NCI-H748 (cell line): Measurements from ENCODE around the gene SCN8A.
A peak's percentile ranks its signal among the peaks of the same experiment; 100 is the strongest.
"Not testable (repeated sequence)": the region's sequence is repeated elsewhere in the genome, so short reads cannot be mapped to it uniquely, and the experiment has no call there.

Experiments used
- DNase-seq: peaks from one replicate; lab custom pipeline; 2025; ENCODE audit not compliant: unreplicated experiment; lab: John Stamatoyannopoulos, UW

The SCN8A gene

DNA sequence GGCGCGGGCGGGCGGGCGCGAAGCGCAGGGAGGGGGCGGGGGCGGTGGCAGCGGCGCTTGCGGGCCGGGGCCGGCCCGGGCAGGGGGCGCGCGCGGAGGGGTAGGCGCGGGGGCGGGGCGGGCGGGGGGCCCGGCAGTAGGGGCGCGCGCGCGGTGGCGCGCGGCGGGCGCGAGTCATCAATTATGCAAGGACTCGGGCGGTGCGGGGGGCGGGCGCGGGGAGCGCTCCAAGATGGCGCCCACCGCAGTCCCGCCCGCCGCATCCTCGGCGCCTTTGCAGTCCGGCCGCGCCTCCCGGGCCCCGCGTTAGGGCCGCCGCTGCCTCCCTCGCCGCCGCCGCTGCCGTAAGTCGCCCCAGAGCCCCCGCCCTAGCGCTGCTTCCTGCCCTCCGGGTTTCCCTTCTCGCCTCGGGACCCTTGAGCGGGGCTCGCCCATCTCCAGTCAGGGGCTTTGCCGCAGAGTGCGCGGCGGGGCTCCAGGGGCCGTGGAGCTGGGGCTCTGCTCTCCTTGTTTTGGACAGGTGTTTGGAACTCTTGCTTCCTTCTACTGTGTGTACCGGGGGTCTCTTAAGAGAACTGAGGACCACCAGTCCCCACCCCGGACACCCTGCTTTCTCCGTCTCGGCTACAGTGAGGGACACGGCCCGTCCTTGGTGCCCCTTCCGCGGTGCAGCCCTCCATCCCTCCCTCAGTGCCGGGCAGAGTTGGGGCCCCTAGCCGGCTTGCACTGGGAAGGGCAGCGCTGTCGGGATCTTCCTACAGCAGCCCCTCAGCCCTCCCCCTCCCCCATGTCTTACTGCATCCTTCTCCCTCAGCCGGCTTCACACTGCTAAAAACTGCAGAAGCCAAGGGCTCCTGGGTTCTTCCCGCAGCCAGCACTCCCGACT, at the start of gene SCN8A:
SCN8A (plus strand) TSS at position 218 of the 886 bp plus-strand sequence. CDS start 71,585 bp downstream, outside the sequence.
- peak; percentile 92 for DNase-seq

DNA sequence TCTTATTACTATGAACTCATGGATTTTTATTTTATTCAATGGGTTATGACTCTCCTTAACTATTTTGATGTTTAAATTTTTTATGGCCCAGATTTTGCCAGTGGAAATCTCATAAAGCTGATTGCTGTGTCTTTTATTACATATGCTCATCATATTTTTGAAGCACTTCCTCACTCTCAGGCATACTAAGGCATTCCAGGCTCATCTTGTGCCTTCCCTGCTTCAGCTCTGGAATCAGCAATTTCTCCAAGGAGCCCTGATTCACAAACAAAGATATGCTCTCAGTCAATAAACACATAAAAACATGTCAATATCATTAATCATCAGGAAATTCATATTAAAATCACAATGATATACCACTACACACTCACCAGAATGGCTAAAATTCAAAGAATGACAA, 44.9 kb upstream of the SCN8A start:
- no peak for DNase-seq

DNA sequence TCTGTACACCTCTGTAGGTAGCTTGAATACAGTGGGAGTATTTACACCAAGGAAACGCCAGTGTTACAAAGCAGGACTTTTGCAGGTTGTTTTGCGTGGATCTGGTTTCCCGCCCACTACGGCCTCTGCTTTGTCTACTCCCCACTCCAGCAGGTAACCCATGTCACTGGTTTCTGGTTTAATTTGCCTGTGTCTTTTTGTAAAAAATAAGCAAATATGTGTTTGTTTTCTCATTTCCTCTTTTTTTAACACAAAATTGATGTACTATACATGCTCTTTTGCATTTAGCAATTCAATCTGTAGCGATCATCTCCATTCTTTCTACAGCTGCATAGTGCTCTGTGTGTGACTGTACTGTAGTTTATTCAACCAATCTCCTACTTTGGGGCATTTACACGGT, 43.4 kb upstream of the SCN8A start:
- peak; percentile 43 for DNase-seq

DNA sequence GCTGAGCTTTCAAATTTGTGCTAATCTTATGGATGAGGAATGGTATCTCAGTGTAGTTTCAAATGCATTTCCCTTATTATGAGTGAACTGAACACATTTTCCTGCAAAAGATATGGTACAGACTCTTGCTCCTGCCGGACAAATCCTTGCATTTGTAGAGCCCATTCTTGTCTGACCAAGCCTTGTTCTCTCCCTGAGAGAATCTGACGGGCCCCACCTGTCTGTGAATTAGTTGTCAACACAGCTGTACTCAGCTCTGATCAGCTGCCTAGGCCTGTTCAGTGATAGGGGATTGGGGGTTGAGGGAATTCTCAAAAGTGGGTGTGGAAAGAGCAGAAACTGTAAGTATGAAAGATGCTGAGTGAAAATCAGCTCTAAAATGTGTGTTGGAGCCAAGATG, 42.8 kb upstream of the SCN8A start:
- DNase-seq, result peak; percentile 90

DNA sequence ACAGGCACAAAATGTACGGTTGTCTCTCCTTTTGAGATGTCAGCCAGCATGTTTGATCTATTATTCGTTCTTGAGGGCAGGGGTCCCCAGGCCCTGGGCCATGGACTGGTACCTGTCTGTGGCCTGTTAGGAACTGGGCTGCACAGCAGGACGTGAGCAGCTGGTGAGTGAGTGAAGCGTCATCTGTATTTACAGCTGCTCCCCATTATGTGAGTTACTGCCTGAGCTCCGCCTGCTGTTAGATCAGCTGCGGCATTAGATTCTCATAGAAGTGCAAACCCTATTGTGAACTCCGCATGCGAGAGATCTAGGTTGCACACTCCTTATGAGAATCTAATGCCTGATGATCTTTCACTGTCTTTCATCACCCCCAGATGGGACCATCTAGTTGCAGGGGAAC, 41.4 kb upstream of the SCN8A start:
- peak; percentile 98 for DNase-seq

DNA sequence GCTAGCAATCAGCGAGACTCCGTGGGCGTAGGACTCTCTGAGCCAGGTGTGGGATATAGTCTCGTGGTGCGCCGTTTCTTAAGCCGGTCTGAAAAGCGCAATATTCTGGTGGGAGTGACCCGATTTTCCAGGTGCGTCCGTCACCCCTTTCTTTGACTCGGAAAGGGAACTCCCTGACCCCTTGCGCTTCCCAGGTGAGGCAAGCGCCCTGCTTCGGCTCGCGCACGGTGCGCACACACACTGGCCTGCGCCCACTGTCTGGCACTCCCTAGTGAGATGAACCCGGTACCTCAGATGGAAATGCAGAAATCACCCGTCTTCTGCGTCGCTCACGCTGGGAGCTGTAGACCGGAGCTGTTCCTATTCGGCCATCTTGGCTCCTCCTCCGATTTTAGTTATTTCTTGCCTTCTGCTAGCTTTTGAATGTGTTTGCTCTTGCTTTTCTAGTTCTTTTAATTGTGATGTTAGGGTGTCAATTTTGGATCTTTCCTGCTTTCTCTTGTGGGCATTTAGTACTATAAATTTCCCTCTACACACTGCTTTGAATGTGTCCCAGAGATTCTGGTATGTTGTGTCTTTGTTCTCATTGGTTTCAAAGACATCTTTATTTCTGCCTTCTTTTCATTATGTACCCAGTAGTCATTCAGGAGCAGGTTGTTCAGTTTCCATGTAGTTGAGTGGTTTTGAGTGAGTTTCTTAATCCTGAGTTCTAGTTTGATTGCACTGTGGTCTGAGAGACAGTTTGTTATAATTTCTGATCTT, 22.6 kb upstream of the SCN8A start:
- DNase-seq, result not testable (repeated sequence)

DNA sequence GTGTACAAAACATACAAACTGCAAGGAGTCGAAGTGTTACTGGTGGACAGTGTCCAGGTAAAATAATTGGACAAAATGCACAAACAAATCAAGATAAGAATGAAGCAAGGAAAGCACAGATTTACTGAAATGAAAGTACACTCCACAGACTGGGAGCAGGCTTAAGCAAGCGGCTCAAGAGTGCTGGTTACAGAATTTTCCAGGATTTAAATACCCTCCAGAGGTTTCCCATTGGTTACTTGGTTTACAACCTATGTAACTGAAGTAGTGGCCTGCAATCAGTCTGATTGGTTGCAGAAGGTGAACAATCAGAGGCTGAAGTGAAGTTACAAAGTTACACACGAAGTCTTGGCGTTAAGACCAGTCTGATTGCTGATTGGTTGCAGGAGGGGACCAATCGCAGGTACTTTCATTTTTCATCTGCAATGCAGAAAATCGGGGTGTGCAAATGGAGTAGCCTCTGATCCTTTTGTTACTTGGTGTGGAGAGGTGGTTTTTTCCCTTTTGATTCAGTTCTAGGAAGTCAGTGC, 11.6 kb upstream of the SCN8A start:
- DNase-seq, result no peak

DNA sequence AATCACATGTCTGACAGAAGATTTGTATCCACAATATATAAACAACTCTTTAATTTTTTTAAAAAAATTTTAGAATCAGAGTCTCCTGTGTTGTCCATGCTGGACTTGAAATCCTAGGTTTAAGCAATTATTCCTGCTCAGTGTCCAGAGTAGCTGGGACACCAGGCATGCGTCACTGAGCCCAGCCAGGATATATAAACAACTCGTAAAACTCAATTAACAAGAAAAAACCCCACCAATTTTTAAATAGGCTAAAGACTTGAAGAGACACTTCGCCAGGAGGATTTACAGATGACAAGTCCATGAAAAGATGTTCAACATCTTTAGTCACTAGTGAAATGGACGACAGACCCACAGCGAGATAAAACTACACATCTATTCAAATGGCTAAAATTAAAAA, 2.0 kb upstream of the SCN8A start:
- no peak for DNase-seq

DNA sequence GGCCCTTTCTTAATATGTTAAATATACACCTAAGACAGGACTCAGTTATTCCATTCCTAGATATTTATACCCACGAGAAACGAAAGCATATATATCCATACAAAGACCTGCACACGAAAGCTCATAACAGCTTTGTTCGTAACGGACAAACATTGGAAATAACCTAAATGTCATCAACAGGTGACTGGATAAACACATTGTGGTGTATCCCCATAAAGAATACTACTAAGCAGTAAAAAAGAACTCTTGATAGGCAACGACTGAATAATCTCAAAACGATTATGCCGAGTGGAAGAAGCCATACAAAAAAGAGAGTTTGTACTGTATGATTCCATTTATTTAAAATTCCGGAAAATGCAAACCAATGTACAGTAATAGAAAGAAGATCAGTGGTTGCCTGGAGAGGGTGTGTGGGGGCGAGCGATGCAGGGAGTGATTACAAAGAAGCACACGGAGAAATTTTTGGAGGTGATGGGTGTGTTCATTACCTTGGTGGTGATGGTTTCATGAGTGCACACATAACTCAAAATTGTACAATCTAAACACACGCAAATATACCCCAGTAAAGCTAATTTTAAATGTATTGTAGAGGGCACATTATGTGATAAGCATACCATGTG, 1.4 kb upstream of the SCN8A start:
- no peak for DNase-seq

DNA sequence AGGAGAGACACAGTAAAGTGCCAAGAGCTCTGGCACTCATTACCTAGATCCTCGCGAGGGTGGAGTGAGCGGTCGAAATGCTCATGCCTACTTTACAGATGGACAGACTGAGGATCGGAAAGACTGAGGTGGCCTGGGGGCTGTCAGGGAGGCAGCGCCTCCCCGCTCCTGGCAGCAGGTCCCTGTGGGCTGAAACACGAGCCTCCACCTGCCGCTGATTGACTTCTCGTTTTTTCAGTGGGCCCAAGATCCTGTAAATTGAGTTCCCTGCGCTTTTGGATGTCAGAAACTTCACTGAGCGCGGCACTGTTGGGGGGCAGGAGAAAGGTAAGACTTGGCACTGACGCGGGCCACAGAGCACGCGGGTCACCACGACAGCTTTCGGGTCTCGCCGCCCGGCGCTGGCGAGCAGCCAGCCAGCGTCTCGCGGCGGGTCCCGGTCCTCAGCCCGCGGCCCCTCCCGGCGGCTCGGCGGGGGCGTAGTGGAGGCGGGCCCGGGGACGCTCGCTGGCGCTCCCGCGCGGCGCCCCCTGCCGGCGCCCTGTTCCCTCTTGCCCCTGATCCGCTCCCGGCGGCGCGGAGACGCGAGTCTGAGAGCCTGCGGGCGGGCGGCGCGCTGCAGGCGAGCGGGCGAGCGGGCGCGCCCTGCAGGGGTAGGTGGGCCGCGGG, 552 bp upstream of the SCN8A start:
- peak; percentile 93 for DNase-seq

DNA sequence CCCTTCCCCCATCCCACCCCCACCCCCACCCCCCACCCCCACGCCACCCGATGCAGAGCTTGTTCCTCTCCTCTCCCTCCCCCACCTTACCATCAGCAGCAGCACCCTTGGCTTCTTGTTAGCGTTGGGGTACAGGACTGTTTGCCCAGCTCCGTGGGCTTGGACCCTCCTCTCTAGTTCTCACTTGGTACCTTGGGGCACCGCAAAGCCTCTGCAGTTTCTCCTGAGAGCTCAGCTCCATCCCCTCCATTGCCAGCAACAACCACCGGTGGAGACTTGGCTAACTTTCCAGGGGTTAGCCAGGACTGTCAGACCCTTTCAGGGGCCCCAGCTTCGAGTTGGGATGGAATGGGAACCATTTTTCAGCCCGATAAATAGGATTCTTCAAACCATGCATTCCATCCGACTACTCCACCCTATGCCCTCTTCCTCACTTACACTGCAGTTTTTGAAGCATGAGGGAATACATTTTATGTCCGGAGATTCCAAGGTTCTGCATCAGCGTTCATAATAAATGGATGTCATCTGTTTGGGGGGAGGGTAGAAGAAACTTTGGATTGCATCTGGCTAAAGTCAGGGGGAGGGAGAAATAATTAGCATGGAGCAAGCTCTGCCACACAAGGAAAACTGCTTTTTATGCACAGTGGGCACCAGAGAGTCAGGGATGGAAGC, 1.1 kb downstream of the SCN8A start:
- peak; percentile 26 for DNase-seq

DNA sequence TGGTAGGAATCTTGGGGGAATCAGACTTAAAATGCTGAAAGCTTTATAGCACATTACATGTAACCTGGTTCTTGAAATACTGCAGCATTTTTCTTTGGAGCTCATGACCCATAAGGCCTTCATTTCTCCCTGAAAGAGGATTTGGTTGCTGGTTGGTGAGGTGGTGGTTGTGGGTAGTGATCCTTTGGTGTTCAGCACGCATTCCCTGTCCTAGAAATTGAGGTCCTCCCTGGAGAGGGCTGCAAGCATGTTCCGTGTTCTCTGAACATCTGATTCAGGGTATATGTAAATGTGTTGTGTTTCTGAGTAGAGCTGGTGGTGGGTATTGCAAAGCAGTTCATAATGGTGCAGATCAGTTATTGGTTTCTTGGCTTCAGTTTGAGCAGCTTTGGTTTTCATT, 2.0 kb downstream of the SCN8A start:
- no peak for DNase-seq

DNA sequence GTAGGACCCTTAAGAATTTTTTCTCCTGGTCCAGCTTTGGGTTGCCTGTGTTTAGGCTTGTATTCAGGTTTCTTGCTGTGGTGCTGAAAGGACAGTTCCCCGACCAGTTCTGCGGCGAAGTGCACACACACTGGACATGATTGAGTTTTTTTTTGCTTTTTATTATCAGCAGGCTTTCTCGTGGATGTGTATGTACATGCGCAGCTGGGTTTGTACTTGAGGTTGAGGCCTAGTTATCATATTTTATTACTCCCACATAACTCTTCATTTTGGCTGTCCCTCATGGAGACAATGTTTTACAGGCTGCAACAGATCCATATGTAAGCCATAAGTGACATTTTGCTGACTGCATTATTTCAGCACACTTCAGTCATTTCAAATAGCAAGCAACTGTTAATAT, 2.5 kb downstream of the SCN8A start:
- no peak for DNase-seq

DNA sequence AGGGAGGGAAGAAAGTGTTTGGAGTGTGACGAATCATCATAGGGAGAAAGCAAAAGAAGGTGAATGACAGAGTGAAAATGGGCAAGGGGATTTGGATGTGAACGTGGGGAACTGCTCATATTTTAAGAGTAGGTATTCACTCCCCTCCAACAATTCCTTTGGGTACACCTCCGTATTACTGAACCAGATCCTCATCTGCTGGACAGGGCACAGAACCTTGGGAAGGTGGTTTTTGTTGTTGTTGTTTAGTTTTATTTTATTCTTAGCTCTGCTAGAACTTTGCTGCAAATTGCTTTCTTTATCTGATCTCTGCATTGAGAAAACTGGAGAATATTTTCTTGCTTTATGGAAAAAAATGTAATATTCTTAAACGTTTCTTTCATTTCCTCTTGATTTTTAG, 7.1 kb downstream of the SCN8A start:
- DNase-seq, result no peak

DNA sequence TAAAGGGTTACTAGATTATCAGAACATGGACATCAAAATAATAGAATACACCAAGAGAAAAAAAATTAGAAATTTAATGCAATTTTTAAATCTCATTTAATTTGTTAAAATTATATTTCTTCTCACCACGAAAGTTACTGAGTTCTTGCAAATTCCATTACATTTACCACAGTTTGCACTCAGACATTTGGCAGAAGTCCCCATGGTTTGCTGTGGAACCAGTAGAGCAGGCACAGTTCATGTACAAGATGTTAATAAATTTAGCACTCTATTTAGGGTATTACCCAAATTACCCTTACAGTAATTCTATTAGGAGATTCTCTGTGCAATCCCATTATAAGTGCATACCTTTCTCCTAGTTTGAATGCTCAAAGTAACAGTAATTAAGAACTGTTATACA, 9.7 kb downstream of the SCN8A start:
- DNase-seq, result no peak

DNA sequence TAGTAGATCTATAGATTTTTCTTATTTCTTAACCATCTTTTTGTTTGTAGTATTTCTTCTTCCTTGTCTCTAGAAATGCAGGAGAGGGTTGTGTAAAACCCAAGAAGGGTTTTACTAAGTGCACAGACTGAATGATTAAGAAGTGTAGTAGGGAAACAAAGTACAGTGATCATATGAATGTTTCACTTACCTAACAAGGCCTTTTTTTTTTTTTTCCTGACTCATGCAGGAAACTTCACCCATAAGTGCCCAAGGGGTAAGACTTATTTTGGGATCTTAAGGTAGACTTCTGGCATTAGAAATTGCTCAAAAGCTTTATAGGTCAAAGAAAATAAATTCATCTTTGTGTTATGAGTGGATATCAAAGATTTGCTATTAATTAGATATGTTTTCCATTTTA, 10.2 kb downstream of the SCN8A start:
- DNase-seq, result no peak

DNA sequence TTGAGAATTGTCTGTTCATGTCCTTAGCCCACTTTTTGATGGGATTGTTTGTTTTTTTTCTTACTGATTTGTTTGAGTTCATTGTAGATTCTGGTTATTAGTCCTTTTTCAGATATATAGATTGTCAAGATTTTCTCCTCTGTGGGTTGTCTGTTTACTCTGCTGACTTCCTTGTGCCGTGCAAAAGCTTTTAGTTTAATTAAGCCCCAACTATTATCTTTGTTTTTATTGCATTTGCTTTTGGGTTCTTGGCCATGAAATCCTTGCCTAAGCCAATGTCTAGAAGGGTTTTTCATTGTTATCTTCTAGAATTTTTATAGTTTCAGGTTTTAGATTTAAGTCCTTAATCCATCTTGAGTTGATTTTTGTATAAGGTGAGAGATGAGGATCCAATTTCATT, 14.9 kb downstream of the SCN8A start:
- not testable (repeated sequence) for DNase-seq

DNA sequence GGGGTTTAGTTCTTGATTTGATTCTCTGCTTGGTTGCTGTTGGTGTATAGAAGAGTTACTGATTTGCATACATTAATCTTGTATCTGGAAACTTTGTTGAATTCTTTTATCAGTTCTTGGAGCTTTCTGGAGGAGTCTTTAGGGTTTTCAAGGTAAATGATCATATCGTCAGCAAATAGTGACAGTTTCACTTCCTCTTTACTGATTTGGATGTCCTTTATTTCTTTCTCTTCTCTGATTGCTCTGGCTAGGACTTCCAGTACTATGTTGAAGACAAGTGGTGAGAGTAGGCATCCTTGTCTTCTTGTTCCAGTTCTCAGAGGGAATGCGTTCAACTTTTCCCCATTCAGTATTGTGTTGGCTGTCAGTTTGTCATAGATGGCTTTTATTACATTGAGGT, 16.2 kb downstream of the SCN8A start:
- DNase-seq, result not testable (repeated sequence)

DNA sequence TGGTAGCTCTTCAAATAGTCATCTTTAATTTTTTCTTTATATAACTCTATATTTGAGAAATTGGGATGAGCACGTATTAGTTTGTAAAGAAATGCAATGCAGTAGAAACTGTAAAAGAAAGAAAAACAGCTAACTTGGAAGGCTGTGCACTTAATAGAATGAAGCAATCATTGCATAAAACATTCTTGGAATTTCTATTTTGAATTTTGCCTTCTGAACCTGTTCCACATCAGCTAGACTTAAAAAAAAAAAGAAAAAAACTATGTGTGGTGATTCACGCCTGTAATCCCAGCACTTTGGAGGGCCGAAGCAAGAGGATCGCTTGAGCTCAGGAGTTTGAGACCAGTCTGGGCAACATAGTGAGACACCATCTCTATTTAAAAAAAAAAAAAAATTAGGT, 29.4 kb downstream of the SCN8A start:
- DNase-seq, result no peak

DNA sequence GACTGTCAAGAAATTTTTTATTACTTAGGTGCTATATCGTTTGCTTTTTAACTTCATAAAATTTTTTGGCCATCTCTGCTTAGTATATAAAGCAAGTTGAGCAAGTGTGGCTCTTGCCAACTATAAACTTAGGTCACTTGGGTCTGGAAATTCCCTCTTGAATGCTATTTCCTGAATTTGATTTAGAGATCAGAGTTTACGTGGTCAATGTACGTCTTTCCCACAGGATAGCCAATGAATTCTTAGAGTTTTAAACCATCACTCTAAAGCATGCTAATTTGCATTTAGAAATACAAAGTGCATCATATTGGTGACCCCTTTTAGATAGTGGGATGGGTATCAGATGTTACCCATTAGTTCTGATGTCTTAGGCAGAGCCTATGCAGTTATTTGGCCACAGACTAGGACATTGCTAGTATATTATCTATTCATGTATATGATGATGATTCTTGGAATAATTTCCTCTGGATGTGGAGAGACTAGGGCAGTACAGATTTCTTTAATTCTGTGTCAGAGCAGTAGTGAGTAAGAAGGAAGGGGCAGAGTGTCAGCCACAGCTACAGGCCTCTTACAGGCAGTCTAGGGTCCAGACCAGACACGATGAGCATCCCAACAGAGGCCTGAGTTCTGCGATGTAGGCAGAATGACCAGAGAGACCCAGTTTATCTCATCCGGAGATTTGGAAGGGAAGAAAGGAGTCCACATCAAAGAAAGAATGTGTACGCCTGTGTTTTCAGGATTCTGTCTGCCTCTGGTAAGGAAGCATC, 30.3 kb downstream of the SCN8A start:
- DNase-seq, result no peak
